Measurements from ENCODE around the gene FLRT2. TPM values are rescaled to one million over a fixed set of nuclear protein-coding genes. Genes with fewer than 3 reads are reported as not detected.

The FLRT2 gene
- total and polyA plus RNA-seq, 2 of the 4 experiments (the other 2 are of a cell fraction): 10.2 to 13.1 TPM

GRCh38 chr14:85483037-85483436 lies 46.9 kb upstream of the FLRT2 start:
- TF ChIP-seq CTCF (conservative IDR thresholded peaks at IDR 0.05; ENCODE audit: low read depth, low read length) (no peak), ELK1 (IDR thresholded peaks at IDR 0.05; ENCODE audit: borderline replicate concordance, low read depth, low read length) (no peak), MXI1 (IDR thresholded peaks at IDR 0.05; ENCODE audit: borderline replicate concordance, low read depth, low read length) (no peak), FOS (IDR thresholded peaks at IDR 0.05; ENCODE audit: low read depth, low read length) (no peak), CEBPB (IDR thresholded peaks at IDR 0.05; ENCODE audit: low read depth, low read length) (no peak), RFX5 (IDR thresholded peaks at IDR 0.05; ENCODE audit: low read depth, low read length) (no peak), SMC3 (IDR thresholded peaks at IDR 0.05; ENCODE audit: low read depth, low read length) (no peak), RAD21 (IDR thresholded peaks at IDR 0.05; ENCODE audit: low read length) (no peak), POLR2A (IDR thresholded peaks at IDR 0.05; ENCODE audit: low read depth, low read length) (no peak), MAZ (IDR thresholded peaks at IDR 0.05; ENCODE audit: borderline replicate concordance, low read depth, low read length) (no peak)
- BruUV-seq (replicated peaks): no TSS peak
- Histone ChIP-seq H3K36me3 (ENCODE audit: control insufficient read depth, insufficient read depth, low read length) (no peaks in the 10 kb centered on the region), H4K8ac (ENCODE audit: low read depth in 2 of 2, low read length in 2 of 2) (no peak overlapping the region), H2AFZ (replicated peaks; ENCODE audit: low read length, poor library complexity) (no peak overlapping the region), H3K9me1 (ENCODE audit: insufficient read depth, low read length) (no peaks in the 10 kb centered on the region), H3K4ac (ENCODE audit: low read depth, low read length) (no peak overlapping the region), H4K20me1 (ENCODE audit: insufficient read depth, low read length) (no peaks in the 10 kb centered on the region), H3K18ac (ENCODE audit: low read depth, low read length) (no peak overlapping the region), H3K79me1 (ENCODE audit: low read depth in 1 of 2, low read length in 2 of 2) (no peaks in the 10 kb centered on the region), H4K5ac (ENCODE audit: low read depth, low read length) (no peak overlapping the region), H3K9ac (ENCODE audit: low read depth, low read length) (no peak overlapping the region), H3K23ac (ENCODE audit: low read depth, low read length) (no peak overlapping the region), H2BK5ac (ENCODE audit: low read depth, low read length, poor library complexity, severe bottlenecking) (no peak overlapping the region), H3K4me3 (ENCODE audit: insufficient read depth, low read depth, low read length) (no peak overlapping the region), H2BK15ac (ENCODE audit: low read depth, low read length) (no peak overlapping the region), H3K14ac (replicated peaks; ENCODE audit: low read depth, low read length) (no peak overlapping the region), H3K4me2 (ENCODE audit: low read depth, low read length) (no peak overlapping the region), H2BK20ac (ENCODE audit: low read depth, low read length) (no peak overlapping the region), H2BK120ac (ENCODE audit: low read depth, low read length) (no peak overlapping the region), H3K9me3 (ENCODE audit: control insufficient read depth, insufficient read depth, low read length) (no peaks in the 10 kb centered on the region), H3K56ac (ENCODE audit: extremely low read depth, insufficient read depth, low read length) (no peak overlapping the region), H2AK9ac (replicated peaks; ENCODE audit: low read depth, low read length, poor library complexity) (no peak overlapping the region), H3K4me1 (ENCODE audit: control insufficient read depth, insufficient read depth, low read length) (peaks cover 2% of the 10 kb centered on the region; the same call in 1 of the 2 replicates), H3K27me3 (ENCODE audit: control insufficient read depth, insufficient read depth, low read length) (no peaks in the 10 kb centered on the region), H4K91ac (ENCODE audit: insufficient read depth, low read depth, low read length) (no peak overlapping the region), H3K27ac (ENCODE audit: insufficient read depth, low read length) (no peak overlapping the region), H2AK5ac (ENCODE audit: low read depth, low read length) (no peak overlapping the region)
- no peak for ATAC-seq (ENCODE audit: low read depth)
- ChIA-PET CTCF (no interaction called here), POLR2A (ENCODE audit: unreplicated experiment) (interaction anchor here (0.6 kb wide), 1 partner anchor 104 kb away, joined by 3 read pairs; no protein-coding TSS in a partner anchor)
- no CpG with 5 or more reads among the region's 2 CpGs for WGBS, 2 experiments (ENCODE audit: extremely low coverage in 2 of 2, insufficient read length in 1 of 2)
- no peak for DNase-seq
- in situ Hi-C loops (cut with MboI; ENCODE audit: low sequenced_read_pairs): no loop called here
- dilution Hi-C loops (cut with HindIII; ENCODE audit: low sequenced_read_pairs, unreplicated experiment): no loop called here
- intact Hi-C loops (cut with micrococcal nuclease): no loop called here
